Activated naive CD4-positive, alpha-beta T cell treated with anti-CD3 and anti-CD28 coated beads, Interleukin-2, amount 50 U/mL, for 72 hours (primary cell): ENCODE measurements around the gene C3orf20. TPM values are rescaled to one million over a fixed set of nuclear protein-coding genes. Genes with fewer than 3 reads are reported as not detected.

ENCODE experiments used
- ATAC-seq, 2 donors: fragments of 150-1000 bp; cut with Tn5 transposase; 2 replicates each; pipeline ENCODE4 v1.10.0; 2021; ENCODE audit warnings: mild to moderate bottlenecking in 2 of 2, moderate library complexity in 2 of 2
- DNase-seq, 2 donors: peaks; one replicate each; pipeline ENCODE4 v3.0.0; 2021 to 2022; ENCODE audit warnings: low spot score in 2 of 2
- H3K27ac Mint-ChIP-seq, 2 donors: one replicate each; pipeline ENCODE4 v1.8.0; 2022; ENCODE audit warnings: mild to moderate bottlenecking in 2 of 2, mixed read lengths in 2 of 2
- H3K36me3 Mint-ChIP-seq, 2 donors: one replicate each; pipeline ENCODE4 v1.8.0; 2022; ENCODE audit warnings: mixed read lengths in 2 of 2
- H3K9me3 Mint-ChIP-seq, 2 donors: one replicate each; pipeline ENCODE4 v1.8.0; 2022; ENCODE audit warnings: mixed read lengths in 2 of 2
- total RNA-seq, 2 donors: library from RNA; stranded (reverse); gene quantifications; one replicate each; pipeline ENCODE4 v1.2.3, GENCODE V29; 2022

C3orf20 gene
- total RNA-seq = under 1 TPM in 1 of 2 donors, not detected in 1; 0.56 TPM

- H3K27ac Mint-ChIP-seq = no peak within 1 kb of the TSS
- H3K9me3 Mint-ChIP-seq = no peaks in the 10 kb centered on the region
- ATAC-seq (no peak), DNase-seq (no peak)
- peaks cover 0 to 8% of the 10 kb centered on the region in 2 donors for H3K36me3 Mint-ChIP-seq
These were observed at the start of gene C3orf20 for GRCh38 chr3:14674841-14675240. C3orf20 (plus strand) TSS chr3:14675141; CDS start chr3:14682714, 7,573 bp downstream.

DNA sequence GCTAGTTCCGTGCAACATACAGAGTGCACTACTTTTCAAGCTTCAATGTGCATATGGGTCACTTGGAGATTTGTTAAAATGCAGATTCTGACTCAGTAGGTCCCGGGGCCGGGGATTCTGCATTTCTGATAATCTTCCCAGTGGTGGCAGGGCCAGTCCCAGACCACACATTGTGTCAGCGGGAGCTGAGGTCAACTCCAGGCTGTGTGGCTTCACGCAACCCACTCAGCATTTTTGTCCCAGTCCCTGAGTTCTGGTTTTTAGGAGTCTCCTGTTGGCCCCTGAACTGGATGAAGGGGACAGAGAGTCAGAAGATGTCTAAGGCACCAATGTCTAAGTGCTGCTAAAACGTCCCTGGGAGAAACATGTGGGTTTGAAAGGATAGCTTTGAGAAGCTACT is 49.5 kb upstream of the C3orf20 start:
- ATAC-seq (no peak), DNase-seq (no peak)
- Mint-ChIP-seq H3K9me3 (no peaks in the 10 kb centered on the region), H3K36me3 (no peaks in the 10 kb centered on the region), H3K27ac (no peak overlapping the region)

- Mint-ChIP-seq H3K36me3 (no peaks in the 10 kb centered on the region), H3K27ac (no peak overlapping the region), H3K9me3 (no peaks in the 10 kb centered on the region)
- ATAC-seq (no peak), DNase-seq (no peak)
These were observed 47.1 kb upstream of the C3orf20 start for GRCh38 chr3:14627815-14628214.

GRCh38 chr3:14628406-14628805 is 46.5 kb upstream of the C3orf20 start:
- Mint-ChIP-seq H3K36me3 (no peaks in the 10 kb centered on the region), H3K27ac (no peak overlapping the region), H3K9me3 (no peaks in the 10 kb centered on the region)
- ATAC-seq = no peak
- no peak for DNase-seq

DNA sequence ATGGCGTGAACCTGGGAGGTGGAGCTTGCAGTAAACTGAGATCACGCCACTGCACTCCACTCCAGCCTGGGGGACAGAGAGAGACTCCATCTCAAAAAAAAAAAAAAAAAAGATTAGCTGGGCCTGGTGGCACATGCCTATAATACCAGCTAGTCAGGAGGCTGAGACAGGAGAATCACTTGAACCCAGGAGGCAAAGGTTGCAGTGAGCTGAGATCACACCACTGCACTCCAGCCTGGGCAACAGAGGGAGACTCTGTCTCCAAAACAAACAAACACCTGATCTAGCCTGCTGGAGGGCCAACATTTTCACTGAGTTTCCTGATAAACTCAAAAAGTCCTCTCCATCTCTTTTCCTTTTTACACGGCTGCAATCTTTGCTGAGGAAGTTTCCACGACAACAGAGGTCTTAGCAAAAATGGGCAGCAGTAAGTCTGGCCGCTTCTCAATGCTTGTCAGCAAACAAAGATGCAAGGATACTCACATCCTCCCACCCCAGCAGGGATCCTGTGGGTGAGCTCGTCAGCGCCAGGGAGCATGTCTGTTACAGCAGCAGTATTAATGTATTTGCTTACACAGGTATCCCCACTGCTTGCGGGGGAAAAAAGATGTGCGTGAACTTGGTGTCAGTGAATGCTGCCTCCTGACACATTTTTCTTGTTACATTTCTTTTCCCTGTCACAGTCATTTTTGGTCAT is 44.4 kb upstream of the C3orf20 start:
- no peak for DNase-seq
- Mint-ChIP-seq H3K9me3 (no peaks in the 10 kb centered on the region), H3K27ac (no peak overlapping the region), H3K36me3 (no peaks in the 10 kb centered on the region)
- ATAC-seq = no peak

DNA sequence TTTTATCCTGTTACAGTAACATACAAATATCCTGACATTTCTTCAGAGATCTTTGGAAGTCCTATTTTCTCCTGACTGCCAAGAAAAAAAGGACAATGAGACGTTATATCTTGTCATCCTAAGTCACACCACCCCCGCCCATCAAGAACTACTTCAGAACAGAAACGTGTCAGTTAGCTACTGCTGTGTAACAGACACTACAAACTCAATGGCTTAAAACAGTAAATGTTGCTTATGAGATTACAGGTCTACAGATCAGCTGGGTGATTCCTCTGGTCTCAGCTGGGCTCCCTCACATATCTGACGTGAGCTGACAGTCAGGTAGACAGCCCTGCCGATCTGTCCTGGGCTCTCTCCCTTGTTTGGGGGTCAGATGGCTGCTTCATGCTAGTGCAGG is 43.8 kb upstream of the C3orf20 start:
- ATAC-seq = no peak
- Mint-ChIP-seq H3K9me3 (no peaks in the 10 kb centered on the region), H3K27ac (no peak overlapping the region), H3K36me3 (no peaks in the 10 kb centered on the region)
- no peak for DNase-seq

DNA sequence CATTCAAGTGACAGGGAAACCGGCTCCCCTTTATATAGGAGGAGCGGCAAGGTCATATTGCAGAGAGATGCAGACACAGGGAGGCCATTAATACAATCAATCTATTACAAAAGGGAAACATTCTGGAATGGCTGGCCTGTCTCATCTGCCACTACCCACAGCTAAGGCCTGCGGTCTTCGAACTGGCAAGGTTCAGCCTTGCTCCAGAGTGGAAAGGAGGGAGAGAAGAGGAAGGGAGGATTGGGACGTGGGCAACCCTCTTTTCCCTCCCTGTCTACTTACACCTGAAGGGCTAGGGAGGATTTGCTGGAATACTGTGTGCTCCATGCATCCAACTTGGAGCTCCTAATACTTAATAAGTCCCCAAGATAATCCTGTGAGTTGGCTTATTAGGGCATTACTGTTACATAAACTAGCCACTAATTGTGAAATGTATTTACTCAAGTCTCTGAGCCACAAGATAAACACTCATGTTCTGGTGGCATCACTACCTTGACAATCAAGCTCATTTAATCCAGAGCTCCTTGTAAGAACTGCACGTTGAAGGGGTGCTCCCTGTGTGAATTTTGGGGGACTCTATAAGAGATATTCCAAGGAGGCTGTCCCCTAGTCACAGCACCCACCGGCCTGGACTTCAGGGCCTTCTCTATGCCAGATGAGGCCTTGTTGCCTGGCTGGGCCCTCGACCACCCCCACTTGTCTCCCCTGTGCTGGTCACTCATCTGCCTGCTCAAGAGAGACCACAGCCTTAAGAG is 43.1 kb upstream of the C3orf20 start:
- DNase-seq (no peak), ATAC-seq (no peak)
- Mint-ChIP-seq H3K27ac (no peak overlapping the region), H3K9me3 (no peaks in the 10 kb centered on the region), H3K36me3 (no peaks in the 10 kb centered on the region)

DNA sequence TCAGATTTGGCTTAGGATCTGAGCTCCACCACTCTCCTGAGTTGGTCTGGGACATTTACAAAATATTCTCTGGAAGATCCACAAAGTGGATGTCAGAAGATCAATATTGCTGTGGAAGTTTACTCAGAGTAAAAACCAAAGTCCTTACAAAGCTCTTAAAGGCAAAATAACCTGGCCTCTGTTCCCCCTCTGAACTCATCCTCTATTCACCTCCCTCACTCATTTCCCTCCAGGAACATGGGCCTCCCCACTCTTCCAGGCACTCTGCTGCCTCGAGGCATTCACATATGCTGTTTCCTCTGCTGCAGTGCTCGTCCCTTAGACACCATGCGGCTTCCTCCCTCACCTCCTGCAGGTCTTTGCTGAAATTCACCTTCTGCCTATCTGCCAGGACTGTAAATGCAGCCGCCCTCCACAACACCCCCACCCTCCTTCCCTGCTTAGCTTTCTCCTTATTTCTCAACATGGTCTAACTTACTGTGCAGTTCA is 42.5 kb upstream of the C3orf20 start:
- H3K9me3 Mint-ChIP-seq = no peaks in the 10 kb centered on the region
- no peak overlapping the region for H3K27ac Mint-ChIP-seq
- no peak for ATAC-seq
- no peaks in the 10 kb centered on the region for H3K36me3 Mint-ChIP-seq
- DNase-seq = no peak

DNA sequence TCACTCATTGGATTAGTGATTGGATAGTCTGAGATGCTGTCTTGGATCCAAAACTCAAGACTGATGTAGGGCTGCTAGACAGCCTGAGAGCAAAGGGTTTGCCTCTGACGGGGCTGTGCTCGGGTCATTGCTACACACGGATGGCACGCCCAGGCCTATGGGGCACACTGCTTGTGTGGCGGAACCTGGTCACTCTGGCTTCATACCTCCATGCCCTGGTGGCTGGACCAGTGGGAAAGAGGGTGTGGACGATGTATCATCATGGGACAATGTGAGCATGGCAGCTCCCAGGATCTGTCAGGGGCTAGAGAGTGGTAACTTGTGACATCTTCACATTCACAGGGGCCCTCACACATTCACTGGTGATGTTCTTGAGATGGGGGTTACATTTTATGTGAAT is 41.5 kb upstream of the C3orf20 start:
- H3K27ac Mint-ChIP-seq = no peak overlapping the region

GRCh38 chr3:14633819-14634424 is 41.0 kb upstream of the C3orf20 start:
- Mint-ChIP-seq H3K36me3 (no peaks in the 10 kb centered on the region), H3K9me3 (no peaks in the 10 kb centered on the region), H3K27ac (no peak overlapping the region)
- ATAC-seq (peak; percentile 71 to 80), DNase-seq (peak in 1 of 2 donors; percentile 63)

More for the DNA sequence above, 41.5 kb upstream of the C3orf20 start:
- ATAC-seq (no peak), DNase-seq (no peak)
- Mint-ChIP-seq H3K36me3 (no peaks in the 10 kb centered on the region), H3K9me3 (no peaks in the 10 kb centered on the region)

- no peak overlapping the region for H3K27ac Mint-ChIP-seq
- DNase-seq (no peak), ATAC-seq (no peak)
- H3K36me3 Mint-ChIP-seq = no peaks in the 10 kb centered on the region
- no peaks in the 10 kb centered on the region for H3K9me3 Mint-ChIP-seq
These were observed 40.1 kb upstream of the C3orf20 start for GRCh38 chr3:14634763-14635400.

DNA sequence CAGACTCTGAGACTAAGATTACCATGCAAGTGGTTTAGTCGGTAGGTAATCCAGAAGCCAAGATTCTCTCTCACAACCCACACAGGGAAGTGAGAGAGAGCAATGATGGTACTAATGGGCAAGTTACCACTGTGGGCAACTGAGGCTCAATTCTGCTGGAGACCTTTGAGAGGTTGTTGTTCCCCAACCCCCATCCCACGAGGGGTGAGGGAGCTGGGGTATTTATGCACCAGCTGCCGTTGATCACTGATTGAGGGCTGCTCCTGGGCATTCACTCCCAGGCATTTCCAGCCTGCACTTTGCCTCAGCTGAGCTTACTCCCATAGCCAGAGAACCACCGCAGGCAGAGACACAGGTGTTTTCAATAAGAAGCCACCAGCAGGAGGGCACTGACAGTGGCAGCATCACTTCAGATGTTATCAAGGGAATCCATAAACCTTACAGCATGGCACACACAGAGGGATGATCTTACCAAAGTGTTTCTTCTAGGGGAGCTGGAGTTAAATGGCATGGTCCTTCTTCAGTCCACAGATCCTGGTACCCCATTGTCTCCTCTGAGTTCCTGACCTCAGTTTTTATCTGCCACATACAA is 38.3 kb upstream of the C3orf20 start:
- Mint-ChIP-seq H3K9me3 (no peaks in the 10 kb centered on the region), H3K27ac (no peak overlapping the region), H3K36me3 (no peaks in the 10 kb centered on the region)
- ATAC-seq (no peak), DNase-seq (no peak)

DNA sequence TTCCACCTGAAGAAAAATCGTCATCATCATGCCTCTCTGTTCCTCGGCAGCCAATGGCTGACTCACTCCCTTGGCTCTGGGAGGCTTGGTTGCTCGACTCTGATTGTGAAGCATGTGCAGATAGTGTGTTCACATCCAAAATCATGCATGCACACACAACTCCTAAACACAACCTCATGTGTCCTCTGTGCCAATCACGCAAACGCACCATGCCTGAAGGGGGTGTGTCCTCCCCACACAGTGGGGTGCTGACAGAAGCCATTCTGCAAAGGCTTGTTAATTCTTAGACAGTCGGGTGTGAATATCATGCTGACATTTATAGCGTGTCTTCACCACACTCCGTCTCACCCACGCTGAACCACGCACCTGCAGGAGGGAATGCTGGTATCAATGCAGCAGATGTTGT is 34.8 kb upstream of the C3orf20 start:
- Mint-ChIP-seq H3K27ac (no peak overlapping the region), H3K9me3 (no peaks in the 10 kb centered on the region), H3K36me3 (no peaks in the 10 kb centered on the region)
- DNase-seq = no peak
- ATAC-seq = no peak

- H3K9me3 Mint-ChIP-seq = no peaks in the 10 kb centered on the region
- H3K27ac Mint-ChIP-seq = no peak overlapping the region
- H3K36me3 Mint-ChIP-seq = no peaks in the 10 kb centered on the region
- no peak for DNase-seq
- no peak for ATAC-seq
These were observed 34.2 kb upstream of the C3orf20 start for GRCh38 chr3:14640734-14641133.

DNA sequence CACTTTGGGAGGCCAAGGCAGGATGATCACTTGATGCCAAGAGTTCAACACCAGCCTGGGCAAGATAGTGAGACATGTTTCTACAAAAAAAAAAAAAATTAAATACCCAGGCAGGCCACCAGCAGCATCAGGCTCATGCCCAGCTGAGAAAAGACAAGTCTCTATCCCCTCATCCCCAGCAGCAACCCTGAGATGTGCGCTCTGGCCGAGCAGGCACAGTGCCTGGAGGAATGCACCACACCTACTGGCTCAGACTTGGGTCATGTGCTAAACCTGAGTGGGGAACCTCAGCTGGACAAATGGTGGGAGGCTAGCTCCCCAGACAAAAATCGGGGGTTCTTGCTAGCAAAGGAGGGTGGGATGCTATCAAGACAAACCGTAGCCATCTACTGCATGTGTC is 33.6 kb upstream of the C3orf20 start:
- DNase-seq = no peak
- H3K36me3 Mint-ChIP-seq = no peaks in the 10 kb centered on the region
- no peak for ATAC-seq
- no peak overlapping the region for H3K27ac Mint-ChIP-seq
- no peaks in the 10 kb centered on the region for H3K9me3 Mint-ChIP-seq

DNA sequence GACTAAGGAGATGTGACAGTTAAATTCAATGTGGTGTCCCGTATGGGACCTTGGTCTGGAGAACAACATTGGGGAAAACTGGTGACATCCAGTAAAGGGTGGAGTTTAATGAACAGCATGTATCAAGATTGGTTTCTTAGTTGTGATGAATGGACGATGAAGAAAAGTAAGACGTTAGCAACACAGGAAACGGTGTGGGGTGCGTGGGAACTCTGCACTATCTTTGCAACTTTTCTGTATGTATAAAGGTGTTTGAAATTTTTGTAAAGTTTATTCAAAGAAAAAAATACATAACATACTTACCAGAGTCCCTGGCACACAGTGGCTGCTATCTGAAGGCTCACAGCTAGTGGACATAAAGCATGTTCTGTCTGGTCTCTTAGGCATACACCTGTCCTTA is 29.5 kb upstream of the C3orf20 start:
- no peak overlapping the region for H3K27ac Mint-ChIP-seq
- ATAC-seq = no peak
- DNase-seq = no peak
- no peaks in the 10 kb centered on the region for H3K9me3 Mint-ChIP-seq
- H3K36me3 Mint-ChIP-seq = peaks cover 4% of the 10 kb centered on the region in 2 donors

- no peak for DNase-seq
- no peaks in the 10 kb centered on the region for H3K9me3 Mint-ChIP-seq
- no peak overlapping the region for H3K27ac Mint-ChIP-seq
- H3K36me3 Mint-ChIP-seq = peaks cover 8 to 11% of the 10 kb centered on the region in 2 donors
- no peak for ATAC-seq
These were observed 28.8 kb upstream of the C3orf20 start for GRCh38 chr3:14646131-14646573.
